Neural progenitor cell (in vitro differentiated cells): Measurements from ENCODE around the gene SP6.

Source experiments
- CTCF ChIP-seq: fragments of 200-600 bp; sonication (generic); IDR thresholded peaks from 2 replicates; pipeline ENCODE4 v1.5.1; 2017; ENCODE audit warnings: antibody characterized with exemption, mild to moderate bottlenecking
- EZH2 ChIP-seq: fragments of 200-600 bp; sonication (generic); IDR thresholded peaks from 2 replicates; pipeline ENCODE4 v1.6.1; 2017; ENCODE audit warnings: antibody characterized with exemption, mild to moderate bottlenecking, moderate library complexity

- TF ChIP-seq CTCF (no peak), EZH2 (no peak)
Measured at GRCh38 chr17:47875011-47875985, 24.3 kb upstream of the SP6 start.
